Coronary artery (tissue), 2 donors: ENCODE results near the gene ZNF683.
A peak's percentile ranks its signal among the peaks of the same experiment; 100 is the strongest.

Source experiments
- DNase-seq: peaks from one replicate; pipeline ENCODE4 v3.0.0-alpha.2; 2017; ENCODE audit warnings: low spot score
- H3K27ac ChIP-seq, 2 donors: fragments of 200-600 bp; sonication (generic); one replicate each; pipeline ENCODE4 v1.5.1; 2016 to 2019
- H3K4me3 ChIP-seq: fragments of 200-600 bp; sonication (generic); 2 replicates; pipeline ENCODE4 v1.5.1; 2016; ENCODE audit warnings: mild to moderate bottlenecking, moderate library complexity
- CTCF ChIP-seq: fragments of 200-600 bp; sonication (generic); IDR thresholded peaks from one replicate; pipeline ENCODE4 v1.5.1; 2019; ENCODE audit warnings: antibody characterized with exemption

The ZNF683 gene

GRCh38 chr1:26357121-26357602 lies 15.4 kb downstream of the ZNF683 start:
- Histone ChIP-seq H3K4me3 (no peak overlapping the region), H3K27ac (no peak overlapping the region)
- no peak for TF ChIP-seq CTCF
- peak; percentile 54 for DNase-seq

GRCh38 chr1:26356106-26356505 lies 16.4 kb downstream of the ZNF683 start:
- H3K27ac ChIP-seq, result no peak overlapping the region
- no peak for DNase-seq
- H3K4me3 ChIP-seq, result no peak overlapping the region
- no peak for TF ChIP-seq CTCF

GRCh38 chr1:26354972-26355371 lies 17.6 kb downstream of the ZNF683 start:
- Histone ChIP-seq H3K27ac (no peak overlapping the region), H3K4me3 (no peak overlapping the region)
- peak; percentile 69 for DNase-seq
- TF ChIP-seq CTCF, result no peak

- no peak for TF ChIP-seq CTCF
- Histone ChIP-seq H3K4me3 (no peak within 1 kb of the TSS), H3K27ac (no peak within 1 kb of the TSS)
- DNase-seq, result peak; percentile 45
These were observed 18.4 kb downstream of the ZNF683 start, which contains the start of gene CRYBG2 for GRCh38 chr1:26353976-26354820. Gene CRYBG2, minus strand, starts transcription at chr1:26354130. Its CDS starts 7,473 bp downstream, at chr1:26346657.

- Histone ChIP-seq H3K4me3 (no peak overlapping the region), H3K27ac (no peak overlapping the region)
- no peak for TF ChIP-seq CTCF
- DNase-seq, result no peak
These were observed 19.2 kb downstream of the ZNF683 start for GRCh38 chr1:26353210-26353859.

GRCh38 chr1:26352338-26352679 lies 20.2 kb downstream of the ZNF683 start:
- no peak overlapping the region for H3K27ac ChIP-seq
- TF ChIP-seq CTCF, result no peak
- H3K4me3 ChIP-seq, result no peak overlapping the region
- no peak for DNase-seq
